HPDE6-E6E7 (cell line): ENCODE results near the gene POFUT2.

ENCODE experiments used
- DNase-seq: peaks from one replicate; pipeline ENCODE4 v3.0.0; 2011; ENCODE audit warnings: missing footprints; ENCODE audit errors: extremely low spot score

Gene POFUT2

DNA sequence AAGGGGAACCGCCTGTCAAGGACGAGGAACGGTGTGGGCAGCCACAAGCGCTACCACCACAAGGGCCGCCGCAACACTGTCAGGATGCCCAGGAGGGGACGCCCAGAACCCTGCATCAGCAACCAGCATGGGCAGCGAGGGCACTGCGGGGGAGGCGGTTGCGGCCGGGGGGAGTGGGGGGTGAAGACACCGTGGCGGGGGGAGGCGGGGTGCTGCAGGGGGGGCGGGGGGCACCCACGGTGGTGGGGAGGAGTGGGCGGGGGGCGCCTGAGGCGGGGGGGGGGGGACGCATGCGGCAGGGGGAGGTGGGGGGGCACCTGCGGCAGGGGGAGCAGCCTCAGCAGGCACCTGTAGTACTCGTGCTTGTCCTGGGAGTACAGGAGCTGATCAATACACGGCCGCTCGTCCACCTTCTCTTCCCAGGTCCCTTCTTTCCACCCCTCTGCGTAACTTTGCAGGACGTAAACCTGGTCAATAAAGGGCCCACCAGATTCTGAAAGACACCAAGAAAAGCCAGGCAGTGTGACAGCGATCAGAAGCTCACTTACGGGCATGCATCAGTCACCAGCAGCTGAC, 4.6 kb downstream of the POFUT2 start:
- no peak for DNase-seq

- no peak for DNase-seq
Measured at GRCh38 chr21:45282283-45283034, 5.2 kb downstream of the POFUT2 start.

DNA sequence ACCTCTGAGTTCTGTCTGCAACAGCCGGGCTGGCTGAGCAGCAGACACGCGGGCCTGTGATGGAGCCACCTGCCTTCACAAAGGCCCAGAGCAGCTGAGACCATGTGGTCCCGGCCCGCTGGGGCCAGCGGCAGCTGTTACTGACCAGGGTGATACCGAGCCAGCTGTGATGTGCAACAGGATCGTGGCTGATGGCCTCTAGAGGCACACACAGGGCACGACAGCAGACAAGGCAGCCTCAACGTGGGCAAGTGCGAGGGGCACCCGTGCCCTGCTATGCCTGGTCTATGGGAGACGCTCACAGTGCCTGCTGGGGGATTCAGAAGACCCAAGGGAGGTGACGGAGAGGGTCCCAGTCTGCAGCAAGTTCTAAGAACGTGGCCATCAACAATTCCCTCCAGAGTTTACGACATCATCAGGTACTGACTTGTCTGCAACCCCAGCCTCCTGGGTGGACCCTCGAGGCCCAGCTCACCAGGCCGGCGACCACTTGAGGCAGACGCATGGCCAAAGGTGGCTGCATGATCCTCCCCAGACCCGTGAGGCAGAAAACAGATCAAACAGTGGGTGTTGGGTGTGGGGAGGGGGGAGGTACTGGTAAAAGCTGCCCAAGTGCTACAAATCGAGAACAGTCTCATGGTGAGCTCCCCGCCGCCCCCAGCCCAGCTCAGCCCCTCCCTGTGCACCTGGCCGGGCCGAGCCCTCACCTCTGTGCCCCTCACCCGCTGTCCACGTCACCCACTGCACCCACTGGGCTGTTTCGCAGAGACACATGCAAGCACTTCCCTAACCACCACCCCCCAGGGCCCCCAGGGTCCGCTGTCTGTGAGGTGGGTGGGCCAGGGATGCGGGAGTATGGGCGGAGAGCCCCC, 6.0 kb downstream of the POFUT2 start:
- DNase-seq = no peak

DNA sequence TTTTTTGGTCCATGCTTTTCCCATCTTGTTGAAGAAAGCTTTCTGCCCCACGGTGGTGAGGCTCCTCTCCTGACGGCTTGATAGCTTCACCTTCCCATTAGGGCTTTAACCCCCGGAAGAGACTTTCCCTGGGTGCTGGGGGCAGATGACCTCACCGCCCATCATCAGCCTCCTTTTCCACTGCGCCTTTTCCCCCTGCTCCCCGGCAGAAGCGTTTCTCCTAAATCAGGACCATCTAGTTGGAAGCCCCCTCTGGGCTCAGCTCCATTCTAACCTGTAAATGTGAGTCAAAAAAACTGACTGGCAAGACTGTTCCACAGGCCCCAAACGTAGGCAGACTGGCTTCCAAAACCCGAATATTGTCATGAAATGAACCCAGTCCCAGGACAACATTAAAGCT, 6.7 kb downstream of the POFUT2 start:
- DNase-seq = no peak

- no peak for DNase-seq
Measured at GRCh38 chr21:45280178-45280821, 7.4 kb downstream of the POFUT2 start.

DNA sequence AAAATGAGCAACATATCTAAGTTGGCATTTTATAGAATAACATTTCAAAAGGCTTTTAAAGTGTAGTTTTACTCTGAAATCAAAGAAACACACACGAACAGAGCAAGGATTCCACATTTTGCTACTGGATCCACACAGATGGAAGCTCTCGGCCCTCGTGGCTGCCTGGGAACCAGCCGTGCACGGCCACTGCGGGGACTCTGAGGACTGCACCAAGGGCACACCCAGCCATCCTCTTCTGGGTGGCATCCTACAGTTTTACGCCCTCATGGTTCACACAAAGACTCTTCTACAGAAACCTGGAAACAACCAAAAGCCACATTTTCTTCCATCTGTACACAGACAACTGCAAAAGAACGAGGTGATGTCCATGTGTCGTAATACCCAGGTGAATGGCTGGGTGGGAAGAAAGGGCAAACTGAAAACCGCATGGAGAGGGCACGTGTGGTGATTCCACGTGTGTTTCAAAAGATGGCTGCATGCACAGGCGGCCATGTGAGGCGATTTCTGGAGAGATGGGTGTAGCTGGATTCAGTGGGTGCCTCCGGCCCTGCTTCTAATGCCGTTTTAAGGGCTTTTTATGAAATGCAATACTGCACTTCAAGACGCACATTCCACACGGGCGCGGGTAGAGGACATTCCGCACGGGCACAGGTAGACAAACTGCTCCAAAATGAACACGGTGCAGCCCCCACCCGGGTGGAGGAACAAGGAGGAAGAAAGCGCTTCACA, 8.1 kb downstream of the POFUT2 start:
- no peak for DNase-seq

- DNase-seq = no peak
Measured at GRCh38 chr21:45278156-45278911, 9.4 kb downstream of the POFUT2 start.

GRCh38 chr21:45277101-45278045, 10.3 kb downstream of the POFUT2 start:
- DNase-seq = no peak

DNA sequence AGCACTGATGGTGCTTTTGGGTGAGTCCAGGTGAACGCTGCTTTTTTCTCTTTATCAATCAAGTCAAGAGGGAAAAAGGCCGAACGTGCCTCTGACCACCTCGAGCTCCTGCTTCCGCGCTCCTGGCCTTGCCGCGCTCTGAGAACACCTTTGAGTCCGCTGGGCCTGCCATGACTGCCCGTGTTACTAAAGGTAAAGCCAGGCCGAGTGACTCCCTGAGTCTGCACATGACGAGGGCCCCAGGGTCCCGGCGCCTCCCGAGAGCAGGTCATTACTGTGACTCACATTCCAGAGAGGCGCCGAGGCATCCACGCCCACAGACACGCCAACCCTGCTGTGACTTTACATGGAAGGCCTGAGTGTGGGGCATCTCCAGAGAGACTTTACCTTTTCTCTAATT, 11.1 kb downstream of the POFUT2 start:
- no peak for DNase-seq

GRCh38 chr21:45270306-45270821, 17.3 kb downstream of the POFUT2 start:
- no peak for DNase-seq

DNA sequence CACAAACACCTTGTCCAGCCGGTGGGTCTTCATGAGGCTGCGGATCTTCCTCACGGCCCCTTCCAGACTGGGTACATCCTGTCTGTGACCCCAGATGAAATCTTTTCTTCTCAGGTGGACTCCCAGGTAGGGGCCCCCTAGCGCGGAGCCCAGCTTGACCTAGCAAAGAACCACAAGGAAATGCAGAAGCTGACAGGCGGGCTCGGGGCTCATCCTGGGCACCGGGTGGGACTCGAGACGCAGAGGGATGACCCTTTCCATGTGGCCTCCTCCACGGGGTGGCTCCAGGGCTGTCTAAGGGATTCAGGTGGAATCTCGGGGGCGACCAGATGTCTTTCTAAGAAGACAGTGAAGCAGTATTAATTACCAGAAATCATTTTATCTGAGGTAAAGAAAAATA, 17.8 kb downstream of the POFUT2 start:
- no peak for DNase-seq

DNA sequence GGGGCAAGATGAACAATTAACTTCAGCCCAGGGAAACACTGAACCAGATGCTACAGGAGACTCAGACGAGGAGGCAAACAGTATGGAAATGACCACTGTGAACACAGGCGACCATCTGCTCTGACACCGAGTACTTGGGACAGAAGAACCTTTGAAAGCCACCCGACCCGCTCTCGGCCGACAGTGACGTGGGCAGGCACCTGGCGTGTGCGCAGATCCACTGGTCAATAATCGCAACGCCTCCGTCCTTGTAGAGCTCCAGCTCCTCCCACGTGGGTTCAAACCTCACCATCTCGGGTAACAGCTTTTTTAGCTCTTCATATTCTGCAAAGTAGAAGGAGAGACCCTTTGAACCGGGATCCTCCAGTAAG, 20.3 kb downstream of the POFUT2 start:
- no peak for DNase-seq

DNA sequence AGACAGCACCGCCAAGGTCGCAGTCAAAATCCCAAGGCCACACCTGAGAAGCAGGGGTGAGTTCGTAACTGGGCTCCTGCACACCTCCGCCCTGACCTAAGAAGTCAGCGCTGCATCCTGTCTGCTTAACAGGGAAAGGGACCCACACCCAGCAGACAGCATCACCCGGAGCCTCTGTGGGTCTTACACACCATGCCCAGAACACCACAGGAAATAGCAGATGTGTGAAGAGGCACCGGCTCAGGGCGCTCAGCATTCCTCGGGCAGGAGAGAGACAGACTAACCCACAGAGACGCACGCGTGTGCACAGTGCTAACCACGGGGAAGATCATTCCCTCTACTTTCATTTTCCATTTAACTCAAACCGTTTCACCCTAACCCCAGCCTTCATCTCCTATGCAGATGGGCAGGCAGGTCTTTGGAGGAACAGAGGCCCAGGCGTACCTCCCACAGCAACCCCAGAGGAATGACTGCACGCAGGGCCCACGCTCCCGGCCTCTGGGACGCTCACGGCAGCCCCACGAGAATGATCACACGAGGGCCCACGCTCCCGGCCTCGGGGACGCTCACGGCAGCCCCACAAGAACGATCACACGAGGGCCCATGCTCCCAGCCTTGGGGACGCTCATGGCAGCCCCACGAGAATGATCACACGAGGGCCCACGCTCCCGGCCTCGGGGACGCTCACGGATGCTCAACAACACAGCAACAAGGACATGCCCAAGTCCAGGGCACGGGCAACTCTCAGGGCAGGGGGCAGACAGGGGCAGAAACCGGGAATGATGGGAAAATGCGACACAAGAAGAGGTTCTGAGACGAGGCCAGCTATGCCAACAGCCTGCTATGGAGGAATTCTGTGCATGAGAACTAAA, 20.9 kb downstream of the POFUT2 start:
- DNase-seq = no peak

DNA sequence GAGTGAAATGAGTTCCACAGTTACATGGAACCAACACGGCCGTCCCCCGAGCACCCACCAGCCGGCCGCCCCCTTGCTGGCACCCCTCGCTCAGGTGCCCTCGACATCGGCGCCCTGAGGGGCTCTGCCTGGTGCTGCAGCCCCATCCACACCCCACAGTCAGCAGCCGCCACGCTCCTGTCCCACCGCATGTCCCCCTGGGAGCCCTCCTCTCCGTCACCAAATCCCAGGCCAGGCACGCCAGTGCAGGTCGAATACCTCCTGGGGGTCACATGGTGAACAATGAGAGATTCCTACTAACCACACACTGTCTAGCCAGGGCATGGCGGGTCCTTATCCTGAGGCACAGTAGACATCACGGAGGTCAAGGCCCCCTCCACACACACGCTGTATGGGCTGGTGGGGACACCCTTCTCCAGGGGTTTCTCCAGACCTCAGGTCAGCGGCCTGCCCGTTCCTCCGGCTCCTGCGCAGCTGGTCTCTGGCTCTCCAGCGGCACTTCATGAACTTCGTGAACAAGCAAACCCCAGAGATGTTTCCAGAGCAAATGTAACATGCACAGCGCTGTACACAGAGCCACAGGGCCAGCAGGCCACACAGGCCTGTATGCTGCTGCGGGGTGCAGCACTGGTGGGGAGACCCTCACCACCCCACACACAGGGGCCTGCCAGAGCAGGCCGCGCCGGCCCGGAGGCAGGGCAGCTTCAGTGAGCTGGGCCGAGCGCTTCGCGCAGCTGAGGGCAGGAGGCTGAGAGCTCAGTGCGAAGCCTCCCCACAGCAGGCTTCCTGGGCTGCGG, 21.8 kb downstream of the POFUT2 start:
- DNase-seq = no peak

DNA sequence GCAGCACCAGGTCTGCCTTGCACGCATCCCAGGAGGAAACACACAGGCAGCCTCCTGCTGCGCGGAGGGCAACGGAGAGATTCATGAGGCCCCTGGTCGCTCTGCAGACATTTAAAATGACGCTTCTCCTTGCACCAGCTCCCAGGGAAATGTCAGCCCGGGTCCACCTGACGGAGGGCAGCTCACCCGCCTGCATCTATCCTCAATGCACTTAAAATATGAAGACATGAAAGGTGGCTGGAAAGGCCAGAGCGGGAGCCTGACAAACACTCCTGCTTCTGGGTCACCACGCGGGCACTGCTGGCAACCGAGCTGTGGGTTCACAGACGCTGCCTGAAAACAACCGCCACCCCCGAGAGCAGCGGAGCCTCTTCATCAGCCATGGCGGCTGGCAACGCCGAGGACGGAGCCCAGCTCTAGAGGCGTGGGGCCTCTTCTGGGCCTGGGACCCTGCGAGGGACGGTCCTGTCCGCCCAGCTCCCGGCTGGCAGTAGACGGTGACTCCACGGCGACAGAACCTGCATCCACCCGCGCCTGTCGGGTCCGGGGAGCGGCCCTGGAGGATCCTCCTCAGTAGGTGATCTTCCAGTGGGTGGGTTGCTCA, 22.7 kb downstream of the POFUT2 start:
- DNase-seq = no peak

DNA sequence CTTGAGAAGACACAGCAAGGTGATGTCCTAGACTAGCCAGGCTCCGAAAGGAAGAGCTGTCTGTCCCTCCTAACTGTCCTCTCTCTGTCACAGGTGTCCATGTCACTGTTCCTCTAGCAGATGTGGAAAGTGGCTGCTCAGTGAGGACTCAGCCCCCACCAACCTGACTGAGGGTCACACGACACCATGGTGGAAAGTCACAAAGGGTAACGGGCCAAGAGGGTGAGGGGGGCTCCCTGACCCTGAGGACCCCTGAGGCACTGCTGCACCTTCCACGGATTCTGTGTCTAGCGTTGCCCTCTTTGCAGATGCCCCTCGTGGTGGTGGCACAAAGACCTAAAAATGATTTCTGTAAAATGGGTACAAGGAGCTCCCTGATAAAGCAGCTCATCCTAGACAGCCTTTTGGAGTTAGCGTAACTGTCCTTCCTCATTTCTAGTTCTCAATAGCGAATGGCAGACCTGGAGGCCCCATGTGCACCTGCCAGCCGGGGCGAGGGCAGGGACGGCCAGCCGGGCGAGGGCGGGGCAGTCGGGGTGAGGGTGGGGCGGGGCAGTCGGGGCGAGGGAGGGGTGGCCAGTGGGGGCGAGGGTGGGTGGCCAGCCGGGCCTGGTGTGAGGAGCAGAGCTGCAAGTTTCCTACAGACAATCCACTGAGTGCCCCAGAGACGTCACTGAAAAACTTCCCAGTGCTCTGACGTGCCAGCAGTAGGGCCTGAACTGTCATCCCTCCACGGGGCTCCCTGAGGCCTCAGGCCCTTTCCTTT, 23.4 kb downstream of the POFUT2 start:
- no peak for DNase-seq
